K562 treated with DMSO at 1 percent for 4 hours (cell line): ENCODE measurements around the gene UTP20. TPM values are rescaled to one million over a fixed set of nuclear protein-coding genes. Genes with fewer than 3 reads are reported as not detected.

Experiments used
- total RNA-seq: library from RNA; unstranded; fragments of 300-600 nt; gene quantifications from 2 replicates; pipeline ENCODE4 v1.2.3, GENCODE V29; 2022; ENCODE audit not compliant: insufficient read depth

UTP20 gene
- total RNA-seq = 2.1 and 3.1 TPM in 2 replicates

GRCh38 chr12:101280006-101280505 is at the start of gene UTP20:
Gene UTP20 (plus strand): TSS chr12:101280105. CDS start chr12:101280283, 178 bp downstream.

GRCh38 chr12:101407436-101408345 is 127.8 kb downstream of the UTP20 start, which contains the start of gene ARL1:
Gene ARL1 (minus strand): TSS chr12:101407772. CDS start chr12:101407645, 127 bp downstream.

Other genes with a start within 250 kb of the UTP20 start
- gene SLC5A8, start 69.9 kb upstream of the UTP20 start, total RNA-seq = not detected in 2 replicates
- gene ARL1, start 127.7 kb downstream of the UTP20 start, total RNA-seq = 19.3 and 27.0 TPM in 2 replicates
- gene SPIC, start 195.2 kb downstream of the UTP20 start, total RNA-seq = not detected in 2 replicates